GM21723 (cell line): ENCODE data around the gene TNFRSF13B.
"Not testable (repeated sequence)": the region's sequence is repeated elsewhere in the genome, so short reads cannot be mapped to it uniquely, and the experiment has no call there.

Experiments used
- ATAC-seq: cut with Tn5 transposase; IDR thresholded peaks from one replicate; pipeline ENCODE4 v1.9.1; 2021; ENCODE audit warnings: mild to moderate bottlenecking, moderate library complexity; ENCODE audit not compliant: unreplicated experiment

TNFRSF13B gene

DNA sequence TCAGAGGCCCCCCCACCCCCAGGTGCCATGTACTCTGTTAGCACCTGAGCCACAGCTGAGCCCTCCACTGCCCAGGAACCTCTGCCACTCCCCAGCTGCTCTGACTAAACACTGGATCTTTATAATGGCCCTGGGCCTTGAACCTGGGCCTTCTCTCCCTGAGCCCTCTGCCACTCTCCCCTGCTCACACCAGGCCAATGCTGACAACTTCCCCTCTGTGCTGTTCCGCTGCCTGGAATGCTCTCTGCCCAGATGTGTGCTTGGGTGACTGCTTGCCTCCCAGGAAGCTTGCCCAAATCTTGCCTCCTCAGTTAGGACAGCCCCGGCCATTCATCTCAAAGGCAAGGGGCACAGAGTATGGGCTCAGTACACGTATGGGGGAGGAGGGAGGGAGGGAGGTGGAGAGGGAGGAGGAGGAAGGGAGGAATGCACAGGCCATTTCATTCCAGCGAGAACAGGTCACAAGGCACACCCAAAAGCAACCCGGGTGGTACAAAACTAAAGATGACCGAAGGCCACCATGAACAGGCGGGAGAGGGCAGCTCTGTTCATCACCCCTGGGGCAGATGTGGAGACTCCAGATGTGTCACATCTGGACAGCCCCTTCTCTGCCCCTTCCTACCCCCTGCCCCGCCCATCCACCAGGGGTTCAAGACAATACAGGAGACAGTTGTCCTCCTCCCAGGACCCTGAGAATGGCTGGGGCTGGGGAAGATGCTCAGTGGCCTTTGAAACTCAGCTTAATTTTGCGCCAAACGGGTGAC lies 15.3 kb upstream of the TNFRSF13B start:
- ATAC-seq = no peak

DNA sequence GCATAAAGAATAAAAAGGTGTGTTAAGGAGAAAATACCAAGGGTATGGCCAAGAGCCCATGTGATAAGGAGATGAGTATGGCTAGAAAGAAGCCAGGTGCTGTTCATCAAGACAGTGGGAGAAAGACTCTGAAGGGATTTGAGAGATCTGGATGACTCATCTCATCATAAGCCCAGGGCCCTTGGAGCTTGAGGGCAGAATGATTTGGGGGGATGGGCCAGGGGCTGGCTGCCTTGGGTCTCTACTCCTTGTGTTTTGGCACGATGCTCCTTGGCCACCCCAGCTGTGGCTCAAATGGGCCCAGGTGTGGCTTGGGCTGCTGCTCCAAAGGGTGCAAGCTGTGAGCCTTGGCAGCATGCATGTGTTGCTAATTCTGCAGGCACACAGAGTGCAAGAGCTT lies 14.5 kb upstream of the TNFRSF13B start:
- no peak for ATAC-seq

DNA sequence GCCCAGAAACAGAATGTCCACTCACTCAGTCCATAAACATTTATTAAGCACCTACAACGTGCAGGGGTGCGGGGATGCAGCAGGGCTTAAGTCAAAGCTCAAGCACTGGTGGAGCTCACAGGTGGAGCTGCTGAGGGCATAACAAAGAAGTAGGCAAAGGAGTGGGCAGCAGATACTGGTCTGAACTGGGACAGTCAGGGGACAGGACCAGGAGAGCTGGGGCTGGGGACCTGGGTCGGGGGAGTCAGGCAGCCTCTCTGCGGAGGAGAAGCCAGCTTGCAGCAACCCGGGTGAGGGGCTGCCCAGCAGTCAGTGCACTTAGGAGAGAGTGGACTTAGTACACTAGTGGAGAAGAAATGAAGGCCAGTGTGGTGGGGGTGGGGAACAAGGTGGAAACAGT lies 10.0 kb upstream of the TNFRSF13B start:
- no peak for ATAC-seq

DNA sequence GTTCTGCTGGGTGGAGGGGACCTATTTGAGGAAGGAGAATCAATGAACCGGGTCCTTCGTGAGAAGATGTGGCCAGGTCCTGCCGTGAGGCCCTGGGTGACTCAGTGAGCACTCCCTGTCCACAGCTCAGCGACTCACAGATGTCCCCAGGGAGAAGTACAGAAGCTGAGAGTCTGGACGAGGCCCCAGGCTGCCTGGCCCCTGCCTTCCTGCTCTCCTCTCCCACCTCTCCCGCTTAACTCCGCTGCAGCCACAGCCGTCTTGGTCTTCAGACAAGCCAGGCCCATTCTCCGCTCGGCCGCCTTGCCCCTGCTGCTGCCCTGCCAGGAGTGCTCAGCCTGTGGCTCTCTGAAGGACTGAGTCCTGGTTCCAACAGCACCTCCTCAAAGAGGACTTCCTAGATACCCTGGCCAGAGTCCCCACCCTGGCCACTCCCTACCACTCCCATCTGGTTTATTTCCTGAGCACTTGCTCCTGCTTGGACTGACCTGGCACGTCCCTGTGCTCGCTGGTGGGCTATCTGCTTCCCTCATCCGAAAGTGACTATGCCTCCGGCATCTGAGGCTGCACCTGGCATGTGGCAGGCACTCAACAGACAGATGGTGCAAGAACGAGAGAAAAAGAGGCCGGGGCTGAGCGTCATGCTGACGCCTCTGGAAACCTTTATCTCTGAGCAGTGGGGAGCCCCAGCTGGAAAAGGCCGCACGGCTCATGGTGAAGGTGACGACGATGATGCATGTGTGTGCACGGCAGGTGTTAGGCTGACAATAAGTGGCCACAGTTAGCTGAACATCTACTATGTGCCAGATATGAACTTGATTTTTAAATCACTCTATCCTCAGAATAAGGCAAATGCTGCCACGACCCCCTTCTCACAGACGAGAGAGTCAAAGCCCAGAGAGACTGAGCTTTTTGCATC lies 9.2 kb upstream of the TNFRSF13B start:
- peak; percentile 46 for ATAC-seq

DNA sequence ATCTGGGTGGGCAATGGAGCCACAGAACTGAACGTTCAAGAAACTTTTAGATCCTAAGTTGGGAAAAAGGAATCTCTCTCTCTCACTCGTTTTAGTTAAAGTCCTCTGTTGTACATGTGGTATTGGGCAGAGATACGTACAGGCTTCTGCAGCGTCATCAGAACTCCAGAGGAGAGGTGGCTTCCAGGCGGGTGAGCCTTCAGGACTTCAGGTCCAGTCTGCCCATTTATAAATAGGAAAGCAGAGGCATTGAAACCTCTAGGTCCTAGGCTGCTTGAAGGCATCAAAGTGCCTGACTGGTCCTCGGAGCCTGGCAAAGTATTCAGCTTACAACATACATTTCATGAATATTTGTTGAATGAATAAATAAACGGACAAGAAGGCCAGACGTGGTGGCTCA lies 8.1 kb upstream of the TNFRSF13B start:
- no peak for ATAC-seq

DNA sequence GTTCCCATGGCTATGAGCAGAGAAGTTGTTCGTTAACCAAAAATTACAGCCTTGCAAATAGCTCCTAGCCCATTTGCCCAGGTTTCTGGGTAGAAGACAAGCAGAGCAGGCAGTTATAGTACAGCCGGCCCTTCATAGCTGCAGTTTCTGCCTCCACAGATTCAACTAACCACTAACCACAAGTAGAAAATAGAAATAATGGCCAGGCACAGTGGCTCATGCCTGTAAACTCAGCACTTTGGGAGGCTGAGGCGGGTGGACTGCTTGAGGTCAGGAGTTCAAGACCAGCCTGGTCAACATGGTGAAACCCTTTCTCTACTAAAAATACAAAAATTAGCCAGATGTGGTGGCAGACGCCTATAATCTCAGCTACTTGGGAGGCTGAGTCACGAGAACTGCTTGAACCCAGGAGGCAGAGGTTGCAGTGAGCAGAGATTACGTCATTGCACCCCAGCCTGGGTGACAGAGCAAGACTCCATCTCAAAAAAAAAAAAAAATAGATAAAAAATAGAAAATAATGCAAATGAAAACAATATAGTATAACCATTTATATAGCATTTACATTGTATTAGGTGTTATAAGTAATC lies 7.4 kb upstream of the TNFRSF13B start:
- ATAC-seq = not testable (repeated sequence)

DNA sequence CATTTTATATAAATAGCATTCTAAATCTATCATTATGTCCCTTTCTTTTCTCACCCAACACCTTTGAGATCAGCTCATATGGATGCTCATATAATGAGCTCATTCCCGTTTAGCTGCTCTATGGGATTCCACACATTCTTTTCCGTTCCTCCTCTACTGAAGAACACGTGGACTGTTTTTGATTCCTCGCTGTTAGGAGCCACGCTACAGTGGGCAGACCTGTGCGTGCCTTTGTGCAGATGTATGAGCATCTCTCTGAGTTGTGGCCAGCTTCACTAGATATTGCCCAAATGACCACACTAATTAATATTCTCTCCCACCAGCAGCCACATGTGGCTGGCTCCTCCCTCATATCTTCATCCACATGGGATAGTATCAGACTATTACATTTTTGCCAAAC lies 6.0 kb upstream of the TNFRSF13B start:
- ATAC-seq = no peak

DNA sequence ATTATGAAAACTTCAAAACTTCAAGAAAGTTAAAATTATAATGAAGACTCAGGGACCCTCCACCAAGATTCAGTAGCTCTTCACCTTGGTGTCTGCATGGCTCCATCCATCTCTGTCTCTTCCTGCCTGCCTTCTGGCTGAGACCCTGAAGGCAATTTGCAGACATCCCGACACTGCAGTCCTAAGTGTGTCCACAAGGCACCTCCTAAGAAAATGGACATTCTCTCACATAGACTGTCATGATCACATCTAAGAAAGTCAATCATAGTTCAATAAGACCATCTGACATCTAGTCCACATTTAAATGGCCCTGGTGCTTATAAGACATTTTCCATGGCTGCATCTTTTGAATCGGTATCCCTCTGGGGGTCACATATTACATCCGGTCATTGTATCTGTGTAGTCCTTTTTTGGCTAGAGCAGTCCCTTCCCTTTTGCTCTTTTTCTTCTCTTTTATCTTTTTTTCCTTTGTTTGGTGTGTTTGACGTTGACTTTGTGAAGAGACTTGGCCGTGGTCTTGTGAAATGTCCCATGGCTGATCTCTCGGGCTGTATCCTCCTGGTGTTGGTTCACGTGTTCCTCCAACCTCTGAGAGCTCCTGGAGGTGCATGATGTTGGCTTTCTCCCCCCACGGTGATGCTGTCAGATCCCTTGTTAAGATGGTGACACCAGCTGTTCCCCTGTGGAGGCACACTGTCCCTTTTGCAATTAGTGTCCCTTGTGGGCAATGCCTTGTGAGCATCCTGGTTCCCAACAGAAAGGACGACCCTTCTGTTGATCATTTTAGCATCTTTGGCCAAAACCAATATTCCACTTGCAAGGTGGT lies 5.0 kb upstream of the TNFRSF13B start:
- no peak for ATAC-seq

DNA sequence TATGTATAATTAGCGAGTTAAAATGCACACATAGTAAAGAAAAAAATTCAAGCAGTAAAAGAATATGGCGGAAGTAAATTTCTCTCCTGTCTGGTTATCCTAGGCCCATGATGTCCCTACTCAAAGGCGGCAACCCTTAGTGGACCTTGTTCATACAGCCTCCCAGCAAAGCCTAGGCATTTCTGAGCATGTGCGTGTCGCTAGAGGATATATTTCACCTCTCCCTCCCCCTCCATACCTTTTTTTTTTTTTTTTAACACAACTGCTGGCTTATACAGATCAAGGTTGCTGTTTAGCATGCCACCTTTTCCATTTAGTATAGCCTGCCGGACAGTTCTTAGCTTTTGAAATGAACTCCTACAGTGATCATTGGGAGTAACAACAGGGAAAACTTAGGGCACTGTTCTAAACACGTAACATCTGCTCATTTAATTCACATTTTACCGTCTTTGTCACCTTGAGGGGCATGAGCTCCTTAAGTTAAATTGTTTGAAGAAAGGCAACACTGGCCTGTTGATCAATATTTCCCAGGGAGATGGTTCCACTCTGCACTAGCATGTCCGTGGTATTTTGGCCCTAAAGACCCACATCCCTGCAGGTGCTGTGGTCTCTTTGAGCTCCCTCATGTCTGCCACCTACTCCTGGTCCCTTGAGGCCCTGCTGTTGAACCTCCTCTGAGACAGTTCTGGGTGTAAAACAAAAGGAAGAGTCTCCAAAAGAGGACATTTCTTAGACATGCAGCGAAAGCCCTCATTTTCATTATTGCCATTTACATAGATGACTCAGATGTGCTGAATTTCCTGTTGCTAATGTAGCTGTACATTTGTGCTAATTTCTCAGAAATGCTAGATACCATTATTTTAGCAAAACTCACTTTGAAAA lies 4.1 kb upstream of the TNFRSF13B start:
- peak; percentile 22 for ATAC-seq

DNA sequence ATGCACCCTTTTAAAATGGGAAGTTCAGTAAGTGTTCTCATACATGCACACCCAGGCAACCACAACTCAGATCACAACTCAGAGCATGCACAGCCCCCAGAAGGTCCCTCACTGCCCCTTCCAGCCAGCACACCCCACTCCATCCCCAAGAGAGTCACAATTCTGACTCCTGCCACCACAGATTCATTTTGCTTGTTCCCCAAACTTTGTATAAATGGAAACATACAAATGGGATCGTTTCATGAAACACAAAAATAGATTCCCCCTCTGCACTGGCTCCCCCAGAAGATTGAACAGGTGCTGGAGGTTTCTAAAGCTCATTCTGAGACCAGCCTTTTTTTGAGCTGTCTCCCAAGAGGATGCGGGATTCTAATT lies 3.3 kb upstream of the TNFRSF13B start:
- ATAC-seq = no peak

DNA sequence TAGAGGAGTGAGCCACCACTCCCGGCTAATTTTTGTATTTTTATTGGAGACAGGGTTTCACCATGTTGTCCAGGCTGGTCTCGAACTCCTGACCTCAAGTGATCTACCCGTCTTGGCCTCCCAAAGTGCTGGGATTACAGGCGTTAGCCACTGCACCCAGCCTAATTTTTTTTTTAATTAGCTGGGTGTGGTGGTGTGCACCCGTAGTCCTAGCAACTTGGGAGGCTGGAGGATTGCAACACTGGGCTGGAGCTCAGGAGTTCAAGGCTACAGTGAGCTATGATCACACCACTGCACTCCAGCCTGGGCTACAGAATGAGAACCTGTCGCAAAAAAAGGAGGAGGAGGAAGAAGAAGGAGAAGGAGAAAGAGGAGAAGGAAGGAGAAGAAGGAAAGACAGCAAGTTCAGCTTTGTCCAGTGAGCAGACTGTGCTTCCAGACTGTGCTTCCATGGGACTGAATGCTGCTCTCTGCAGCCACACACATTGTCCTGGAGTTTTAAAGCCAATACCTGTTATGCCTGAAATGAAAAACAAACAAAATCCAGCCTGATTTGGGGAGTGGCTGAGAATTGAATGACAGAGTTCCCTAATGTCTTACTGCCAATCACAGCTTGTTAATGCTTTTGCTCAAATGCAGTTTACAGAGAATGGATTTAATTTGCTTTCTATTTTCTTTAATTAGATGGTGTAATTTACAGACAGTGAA lies 2.8 kb upstream of the TNFRSF13B start:
- no peak for ATAC-seq

DNA sequence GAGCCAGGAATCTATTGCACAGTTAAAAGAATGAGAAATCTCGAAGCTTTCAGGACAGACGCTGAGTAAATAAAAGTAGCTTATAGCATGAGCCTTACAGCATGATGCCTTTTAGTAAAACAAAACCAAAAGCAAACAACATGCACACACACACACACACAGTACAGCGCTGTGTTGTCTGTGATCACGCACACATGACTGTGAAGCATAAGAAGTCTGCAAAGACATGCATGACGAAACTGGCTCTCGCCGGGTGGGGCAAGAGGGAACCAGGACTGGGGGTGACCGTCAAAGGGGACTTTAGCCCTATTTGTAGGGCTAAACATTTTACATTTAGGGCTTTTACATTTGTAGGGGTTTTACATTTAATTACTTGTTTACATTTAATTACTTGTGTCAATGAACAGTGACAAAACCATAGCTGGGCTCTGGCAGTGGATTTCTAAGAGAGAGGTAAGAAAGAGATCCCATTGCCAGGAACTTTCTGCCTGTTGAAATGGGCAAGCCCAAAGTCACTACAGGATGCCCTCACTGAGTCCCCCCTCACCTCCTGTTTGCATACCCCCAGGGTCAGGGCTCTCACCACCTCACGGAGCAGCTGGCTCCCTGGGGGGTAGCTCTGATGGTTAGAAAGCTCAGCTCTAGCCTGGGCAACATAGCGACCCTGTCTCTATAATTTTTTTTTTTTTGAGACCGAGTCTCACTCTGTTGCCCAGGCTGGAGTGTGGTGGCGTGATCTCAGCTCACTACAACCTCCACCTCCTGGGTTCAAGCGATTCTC lies 2.0 kb upstream of the TNFRSF13B start:
- peak; percentile 33 for ATAC-seq

DNA sequence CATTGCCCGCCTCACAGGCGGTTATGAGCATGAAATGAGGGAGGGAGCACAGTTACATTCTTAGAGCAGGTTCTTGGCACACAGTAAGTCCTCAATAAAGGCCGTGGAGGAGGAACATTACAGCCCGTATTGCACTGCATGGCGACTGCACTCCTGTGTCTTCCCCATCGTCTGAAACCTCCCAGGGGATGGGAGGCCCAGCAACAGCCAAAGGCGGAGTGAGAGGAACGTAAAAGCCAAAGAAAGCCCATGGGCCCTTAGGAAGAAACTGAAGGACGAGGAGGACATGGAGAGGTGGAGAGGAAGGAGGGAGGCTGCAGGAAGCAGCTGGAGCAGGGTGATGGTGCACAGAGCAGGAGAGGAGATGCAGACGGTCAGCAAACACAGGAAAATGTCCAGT lies 1.1 kb upstream of the TNFRSF13B start:
- ATAC-seq = not testable (repeated sequence)

DNA sequence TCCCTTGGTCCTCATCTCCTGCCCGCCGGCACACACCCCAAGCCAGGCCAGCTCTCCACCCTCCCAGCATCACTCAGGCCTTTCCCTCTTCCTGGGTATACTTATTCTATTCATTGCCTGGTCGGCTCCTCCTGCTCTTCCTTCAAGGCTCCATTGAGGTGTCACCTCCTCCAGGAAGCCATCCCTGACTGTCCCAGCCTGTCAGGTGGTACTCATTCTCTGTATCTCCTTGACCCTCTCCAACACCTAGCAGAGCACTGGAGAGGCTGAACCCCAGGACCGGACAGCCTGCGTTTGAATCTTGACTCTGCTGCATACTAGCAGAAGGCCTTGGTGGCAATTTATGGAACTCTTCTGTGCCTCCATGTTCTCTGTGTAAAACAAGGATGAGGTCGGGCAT lies 428 bp upstream of the TNFRSF13B start:
- ATAC-seq = no peak

DNA sequence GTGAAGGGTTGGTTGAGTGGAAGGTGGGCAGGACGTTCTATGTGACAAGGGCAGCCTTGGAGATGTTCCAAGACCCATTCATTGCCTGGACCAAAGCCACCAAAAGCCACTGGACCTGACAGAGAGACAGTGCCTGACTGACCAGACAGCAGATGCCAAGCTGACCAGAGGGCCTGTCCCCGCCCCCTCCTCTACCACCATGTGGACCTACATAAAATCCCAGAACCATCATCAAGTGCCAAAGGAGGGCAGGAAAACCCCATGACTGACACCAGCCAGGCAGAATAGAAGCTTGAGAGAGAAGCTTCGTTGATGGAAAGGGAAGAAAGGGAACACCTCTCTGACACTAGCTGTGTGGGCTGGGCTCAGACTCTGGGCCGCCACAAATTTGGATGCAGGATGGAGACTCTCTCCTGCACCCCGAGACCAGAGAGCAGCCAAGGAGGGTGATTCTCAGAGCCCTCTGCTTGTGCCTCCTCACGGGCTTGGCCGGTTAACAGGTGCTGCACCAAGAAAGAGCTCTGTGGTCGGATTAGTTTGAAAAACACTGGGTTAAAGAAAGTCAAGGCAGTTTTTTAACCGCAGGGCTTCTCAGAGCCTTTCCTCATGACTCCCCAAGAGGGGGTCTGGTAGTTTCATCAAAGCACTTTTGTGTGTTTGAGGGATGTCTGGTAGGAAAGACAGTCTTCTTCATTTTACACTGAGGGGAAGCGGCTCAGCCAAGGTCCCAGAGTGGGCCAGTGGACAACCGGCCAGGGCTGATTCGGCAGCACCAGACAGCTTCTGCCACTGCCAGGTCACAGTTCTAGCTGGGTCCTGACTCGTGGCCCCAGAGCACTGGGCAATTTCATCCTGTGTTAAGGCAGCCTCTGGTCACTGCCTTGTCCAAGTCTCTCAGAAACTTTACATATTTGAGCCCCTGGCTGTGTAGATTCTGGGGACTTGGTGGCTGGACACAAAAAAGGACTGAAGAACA lies 1.7 kb downstream of the TNFRSF13B start:
- no peak for ATAC-seq

DNA sequence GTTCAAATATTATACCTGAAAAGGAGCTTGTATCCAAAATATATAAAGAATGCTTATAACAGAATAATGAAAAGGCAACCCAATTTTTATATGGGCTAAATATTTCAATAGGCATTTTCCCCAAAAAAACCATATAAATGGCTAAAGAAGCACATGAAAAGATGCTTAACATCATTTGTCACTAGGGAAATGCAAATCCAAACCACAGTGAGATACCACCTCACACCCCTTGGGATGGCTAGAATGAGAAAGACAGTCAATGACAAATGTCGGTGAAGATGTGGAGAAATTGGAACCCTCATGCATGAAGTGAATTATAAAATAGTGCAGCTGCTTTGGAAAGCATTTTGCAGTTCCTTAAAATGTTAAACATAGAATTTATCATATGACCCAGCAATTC lies 3.1 kb downstream of the TNFRSF13B start:
- no peak for ATAC-seq

DNA sequence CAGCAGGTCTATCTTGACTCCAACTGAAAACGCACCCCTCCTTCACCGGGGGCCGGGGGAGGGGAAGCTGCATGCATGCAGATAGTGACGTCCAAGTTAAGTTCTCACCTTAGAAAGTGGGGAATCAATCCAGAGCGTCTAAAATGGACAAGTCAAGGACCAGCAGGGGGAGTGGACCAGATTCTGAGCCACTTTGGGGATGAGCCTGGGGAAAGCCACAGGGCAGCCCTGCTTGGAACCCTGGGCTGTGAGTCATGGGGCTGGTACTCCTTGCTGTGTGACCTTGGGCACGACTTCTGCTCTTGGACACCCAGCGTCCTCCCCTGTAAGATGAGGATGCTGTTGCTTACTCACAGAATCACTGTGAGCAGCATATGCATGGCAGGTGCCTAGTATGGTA lies 9.1 kb downstream of the TNFRSF13B start:
- no peak for ATAC-seq
